HG03135 (cell line): ENCODE data around the gene RNPEPL1.

Experiments
- ATAC-seq: cut with Tn5 transposase; IDR thresholded peaks from one replicate; pipeline ENCODE4 v1.9.1; 2021; ENCODE audit warnings: mild to moderate bottlenecking, moderate library complexity; ENCODE audit not compliant: unreplicated experiment

Gene RNPEPL1

DNA sequence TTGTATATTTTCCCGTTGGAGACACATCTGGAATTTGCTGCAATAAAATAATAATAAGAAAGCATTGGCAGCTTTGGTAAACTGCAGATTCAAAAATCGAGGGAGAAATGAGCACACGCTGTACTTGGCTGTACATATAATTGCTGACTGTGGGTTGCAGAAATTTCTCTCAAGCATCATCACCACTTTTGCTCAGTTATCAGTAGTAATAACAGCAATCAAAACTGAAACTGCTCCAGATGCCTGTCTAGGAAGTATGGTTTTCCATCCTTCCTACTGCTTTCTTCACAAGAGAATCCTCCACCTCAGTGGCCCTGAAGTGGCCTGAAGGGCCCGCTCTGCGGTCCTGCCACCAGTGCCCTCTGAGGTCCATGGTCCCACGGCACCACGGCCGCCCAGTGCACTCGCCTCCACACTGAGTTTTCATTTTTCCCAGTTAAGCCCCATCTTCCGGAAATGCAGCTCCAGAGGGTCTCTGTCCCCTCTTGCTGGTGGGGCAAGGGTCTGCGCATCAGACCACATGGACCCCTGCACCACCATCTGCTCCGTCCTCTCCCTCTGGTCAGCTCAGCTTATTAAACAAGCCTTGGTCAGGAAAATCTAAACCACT, 4.2 kb upstream of the RNPEPL1 start:
- ATAC-seq: no peak

DNA sequence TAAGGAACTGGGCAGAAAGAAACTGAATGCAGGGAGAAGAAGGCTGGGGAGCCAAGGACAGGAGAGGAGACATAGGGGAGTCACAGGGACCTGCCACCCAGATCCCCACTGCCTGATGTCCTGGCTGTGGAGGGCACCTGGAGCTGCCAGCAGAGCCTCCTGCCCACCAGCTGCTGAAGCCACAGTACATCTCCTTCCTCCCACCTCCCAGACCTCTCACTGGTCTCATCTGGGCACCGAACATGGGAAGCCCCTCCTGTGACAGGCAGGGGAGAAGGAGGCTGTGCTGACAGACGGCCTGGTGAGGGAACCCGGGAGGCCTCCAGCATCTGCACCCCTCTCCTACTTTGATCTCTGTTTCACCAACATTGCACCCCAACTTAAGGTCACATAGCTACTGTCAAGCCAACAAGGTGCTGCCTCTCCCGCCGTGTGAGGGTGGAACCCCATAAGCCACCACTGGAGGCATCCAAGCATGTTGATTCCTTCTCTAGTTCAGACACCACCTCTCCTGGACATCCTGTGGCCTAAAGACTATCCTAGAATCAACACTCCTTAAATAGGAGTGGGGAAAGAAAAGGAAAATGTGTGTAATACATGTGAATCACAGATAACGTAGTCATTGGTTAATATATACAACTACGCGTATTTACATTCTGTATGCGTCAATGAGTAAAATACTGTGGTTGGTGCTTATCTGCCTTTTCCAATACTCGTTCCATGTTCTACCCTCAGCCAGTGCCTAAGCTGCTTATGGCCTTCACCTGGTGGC, 3.5 kb upstream of the RNPEPL1 start:
- no peak for ATAC-seq

DNA sequence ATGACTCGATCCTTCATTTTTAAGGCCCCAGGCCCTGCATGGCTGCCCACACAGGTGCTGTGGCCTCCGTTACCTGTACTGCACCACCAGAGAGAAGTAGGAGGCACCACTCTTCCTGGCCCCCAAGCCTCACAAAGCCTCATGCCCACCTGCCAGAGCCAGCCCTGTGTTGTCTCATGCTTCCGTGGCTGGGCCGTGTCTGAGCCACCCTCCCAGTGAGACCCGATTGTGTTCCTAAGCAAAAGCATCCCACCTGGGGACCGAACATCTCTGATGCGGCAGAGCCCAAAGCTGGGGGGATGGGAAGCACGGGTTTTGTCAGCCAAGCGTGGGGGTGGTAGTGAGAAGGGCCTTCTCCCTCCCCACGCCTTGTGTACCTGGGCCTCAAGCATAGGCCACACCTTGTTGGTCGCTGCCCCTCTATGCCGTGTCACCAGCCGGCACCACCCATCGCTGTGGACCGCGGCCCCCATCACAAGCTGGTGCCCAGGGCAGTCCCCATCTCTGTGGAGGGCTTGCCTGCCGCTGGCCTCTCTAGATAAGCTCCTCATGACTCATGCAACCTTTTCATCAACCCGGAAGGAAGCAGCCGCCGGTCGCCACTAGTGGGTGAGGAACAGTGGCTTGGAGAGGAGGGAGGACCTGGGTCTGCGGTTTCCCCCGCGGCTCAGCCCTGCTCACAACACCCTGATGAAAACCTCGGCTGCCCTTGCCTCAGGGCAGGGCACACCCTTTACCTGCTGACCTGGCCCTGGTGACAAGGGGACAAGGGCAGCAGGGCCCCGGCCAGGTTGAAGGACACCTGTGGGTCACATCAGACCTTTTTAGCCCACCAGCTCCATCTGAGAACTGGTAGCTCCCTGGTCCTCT, 2.7 kb upstream of the RNPEPL1 start:
- peak; percentile 24 for ATAC-seq

DNA sequence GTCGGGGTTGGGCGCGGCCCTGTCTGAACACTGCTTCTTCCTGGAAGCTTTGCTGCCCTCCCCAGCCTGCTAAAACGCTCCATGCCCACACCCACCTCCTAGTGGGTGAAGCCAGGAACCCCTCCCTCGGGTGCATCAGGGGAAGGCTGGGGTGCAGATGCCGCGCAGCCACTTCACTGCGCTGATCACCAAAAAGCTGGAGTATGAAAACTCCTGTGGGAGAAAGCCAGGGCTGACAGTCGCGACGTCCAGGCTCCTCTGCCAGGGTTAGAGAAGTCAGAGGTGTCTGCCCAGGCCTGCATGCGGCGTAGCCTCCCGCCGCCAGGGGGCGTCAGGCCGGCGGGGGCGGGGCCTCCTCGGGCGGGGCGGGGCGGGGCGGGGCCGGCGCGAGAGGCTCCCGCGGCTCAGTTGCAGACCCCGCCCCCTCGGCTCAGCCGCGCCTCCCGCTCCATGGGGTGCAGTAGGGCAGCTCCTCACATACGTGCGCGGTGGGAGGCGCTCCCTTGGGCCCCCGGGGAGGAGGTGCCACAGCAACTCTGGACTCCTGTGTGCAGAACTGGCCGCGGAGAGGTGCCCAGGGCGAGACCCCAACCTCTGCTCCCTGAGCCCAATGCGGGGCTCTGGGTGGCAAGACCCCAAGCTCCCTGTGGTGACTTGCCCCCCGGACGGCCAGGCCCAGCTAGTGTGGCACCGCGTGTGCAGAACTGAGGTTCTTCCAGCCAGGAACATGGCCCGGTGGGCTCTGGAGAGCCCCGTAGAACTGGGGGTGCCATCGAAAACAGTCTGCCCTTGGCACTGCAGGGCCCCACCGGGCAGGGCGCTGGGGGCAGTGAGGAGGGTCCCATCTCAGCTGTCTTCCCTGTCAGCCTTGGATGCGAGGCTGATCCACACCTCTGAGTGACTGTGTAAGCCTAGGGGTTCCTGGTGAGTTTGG, 1.8 kb upstream of the RNPEPL1 start:
- ATAC-seq: peak; percentile 46

DNA sequence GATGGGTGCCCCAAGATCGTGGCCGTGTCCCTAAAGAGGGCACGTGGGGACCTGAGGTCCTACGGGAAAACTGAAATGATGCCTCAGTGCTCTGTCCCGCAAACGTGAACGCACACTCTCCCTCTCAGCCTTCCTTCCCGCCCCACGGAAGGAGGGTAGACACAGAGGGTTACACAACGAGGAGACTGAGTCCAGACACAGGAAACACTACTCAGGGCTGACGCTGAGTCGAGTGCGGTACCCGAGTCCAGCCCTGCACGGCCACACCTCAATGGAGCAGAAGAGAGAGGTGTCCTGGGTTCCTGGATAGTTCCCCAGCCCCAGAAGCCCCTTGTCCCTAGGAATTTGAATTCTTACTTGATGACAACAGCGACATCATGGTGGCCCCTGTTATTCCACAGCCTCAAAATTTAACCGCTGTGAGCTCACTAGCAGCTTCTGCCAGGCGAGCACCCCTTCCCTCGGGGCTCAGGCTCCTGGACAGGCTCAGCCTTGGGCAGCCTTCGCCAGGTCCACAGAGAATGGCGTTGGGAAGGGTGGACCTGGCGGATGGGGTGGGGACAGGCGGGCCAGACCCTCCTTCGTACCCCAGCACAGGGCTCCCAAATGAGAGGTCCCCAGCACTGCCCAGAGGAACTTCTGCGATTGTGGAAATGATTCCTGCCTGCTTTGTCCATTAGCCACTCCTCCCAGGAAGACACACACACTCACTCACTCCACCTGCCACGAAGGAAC, 980 bp upstream of the RNPEPL1 start:
- no peak for ATAC-seq

DNA sequence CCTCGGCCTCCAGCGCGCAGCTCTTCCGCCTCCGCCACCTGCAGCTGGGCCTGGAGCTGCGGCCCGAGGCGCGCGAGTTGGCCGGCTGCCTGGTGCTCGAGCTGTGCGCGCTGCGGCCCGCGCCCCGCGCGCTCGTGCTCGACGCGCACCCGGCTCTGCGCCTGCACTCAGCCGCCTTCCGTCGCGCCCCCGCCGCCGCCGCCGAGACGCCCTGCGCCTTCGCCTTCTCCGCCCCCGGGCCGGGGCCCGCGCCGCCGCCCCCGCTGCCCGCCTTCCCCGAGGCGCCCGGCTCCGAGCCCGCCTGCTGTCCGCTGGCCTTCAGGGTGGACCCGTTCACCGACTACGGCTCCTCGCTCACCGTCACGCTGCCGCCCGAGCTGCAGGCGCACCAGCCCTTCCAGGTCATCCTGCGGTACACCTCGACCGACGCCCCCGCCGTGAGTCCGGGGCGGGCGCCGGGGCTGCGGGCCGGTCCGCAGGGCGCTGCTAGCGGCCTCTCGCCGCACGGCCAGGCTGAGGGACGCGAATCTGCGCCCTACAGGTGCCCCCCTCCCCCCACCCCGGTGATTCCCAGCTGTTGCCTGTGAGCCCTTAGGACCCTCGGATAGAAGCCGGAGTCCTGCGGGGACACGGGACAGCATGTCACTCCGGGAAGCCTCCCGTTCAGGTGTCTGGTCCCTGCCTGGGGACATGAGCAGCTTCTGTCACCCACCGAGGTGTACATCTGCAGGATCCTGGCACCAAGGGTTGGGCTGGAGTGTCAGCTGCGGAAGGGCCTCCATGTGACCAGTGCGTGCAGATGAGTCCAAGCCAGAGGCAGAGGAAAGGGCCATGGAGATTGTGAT, 616 bp downstream of the RNPEPL1 start:
- peak; percentile 20 for ATAC-seq

DNA sequence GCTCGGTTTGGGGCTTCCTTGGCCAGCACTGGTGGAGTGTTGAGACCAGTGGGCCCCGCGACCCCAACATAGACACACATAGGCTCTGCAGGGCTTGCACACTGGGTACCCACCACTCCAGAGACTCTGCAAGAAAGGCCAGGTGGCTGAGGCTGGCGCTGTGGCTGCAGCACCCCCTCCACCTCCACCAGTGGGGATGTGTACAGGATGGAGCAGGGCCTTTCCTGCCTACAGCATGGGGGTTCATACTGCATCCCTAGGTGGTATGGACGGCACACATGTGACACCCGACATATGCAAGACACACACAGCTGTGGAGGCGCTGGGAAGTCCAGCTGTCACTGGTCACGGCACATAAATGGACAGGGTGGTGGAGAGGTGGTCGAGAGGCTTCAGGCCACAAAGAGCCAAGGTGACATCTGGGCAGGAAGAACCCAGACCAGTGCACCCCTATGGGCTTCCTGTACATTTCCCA, 1.3 kb downstream of the RNPEPL1 start:
- ATAC-seq: no peak

DNA sequence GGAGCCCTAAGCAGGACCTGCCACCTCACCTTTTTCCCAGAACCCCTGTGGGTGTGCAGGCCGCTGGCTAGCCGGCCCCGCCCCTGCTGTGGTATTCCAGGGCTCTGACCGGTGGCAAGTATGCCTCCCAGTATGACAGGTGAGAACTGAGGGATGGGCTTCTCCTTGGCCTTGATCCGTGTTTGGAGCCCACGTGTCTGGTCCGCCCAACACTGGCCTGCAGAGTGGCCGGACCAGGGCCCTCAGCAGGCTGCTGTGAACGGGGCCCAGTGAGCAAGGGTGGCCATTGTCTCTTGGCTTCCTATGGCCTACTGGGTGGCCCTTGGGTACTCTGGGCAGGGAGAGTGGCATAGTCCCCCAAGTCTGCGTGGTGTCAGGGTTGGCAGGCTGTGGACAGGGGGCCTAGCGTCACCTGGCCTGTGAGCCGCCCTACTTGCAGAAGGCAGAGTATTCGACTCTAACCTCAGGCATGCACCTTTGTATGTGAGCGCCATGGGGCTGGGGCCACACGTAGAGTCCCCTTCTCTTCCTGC, 1.8 kb downstream of the RNPEPL1 start:
- ATAC-seq: no peak

DNA sequence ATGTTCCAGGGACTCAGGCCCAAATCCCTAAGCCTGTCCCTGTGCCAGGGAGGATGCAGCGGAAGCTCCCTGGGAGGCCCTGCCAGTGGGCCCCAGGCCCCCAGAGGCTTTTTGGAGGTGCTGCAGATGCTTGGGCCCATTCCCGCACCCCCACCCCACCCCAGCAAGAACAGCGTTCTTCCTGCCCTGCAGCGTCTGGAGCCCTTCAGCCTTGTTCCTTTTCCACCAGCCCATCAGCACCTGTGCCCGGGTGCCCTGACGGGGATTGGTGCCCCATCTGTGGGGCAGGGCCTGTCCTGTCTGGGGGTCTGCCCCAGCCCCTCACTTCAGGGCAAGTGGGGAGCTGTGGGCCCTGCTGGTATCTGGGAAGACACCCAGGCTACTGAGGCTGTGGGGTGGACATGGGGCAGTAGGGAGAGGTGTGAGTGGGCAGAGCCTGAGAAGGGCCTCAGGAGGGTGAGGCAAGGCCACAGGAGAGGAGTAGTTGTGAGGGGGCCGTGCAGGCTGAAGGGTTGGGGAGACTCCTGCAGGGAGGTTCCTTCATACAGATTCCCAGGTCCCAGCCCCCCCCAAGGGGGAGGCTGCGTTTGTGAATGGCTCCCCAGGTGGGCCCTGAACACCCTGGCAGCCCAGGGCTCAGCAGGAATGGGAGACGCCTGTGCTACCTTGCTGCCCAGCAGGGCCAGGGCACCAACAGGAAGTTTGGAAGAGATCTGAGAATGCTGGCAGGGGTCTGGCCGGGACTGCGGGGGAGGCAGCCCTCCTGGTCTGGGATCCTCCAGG, 2.4 kb downstream of the RNPEPL1 start:
- ATAC-seq: no peak

DNA sequence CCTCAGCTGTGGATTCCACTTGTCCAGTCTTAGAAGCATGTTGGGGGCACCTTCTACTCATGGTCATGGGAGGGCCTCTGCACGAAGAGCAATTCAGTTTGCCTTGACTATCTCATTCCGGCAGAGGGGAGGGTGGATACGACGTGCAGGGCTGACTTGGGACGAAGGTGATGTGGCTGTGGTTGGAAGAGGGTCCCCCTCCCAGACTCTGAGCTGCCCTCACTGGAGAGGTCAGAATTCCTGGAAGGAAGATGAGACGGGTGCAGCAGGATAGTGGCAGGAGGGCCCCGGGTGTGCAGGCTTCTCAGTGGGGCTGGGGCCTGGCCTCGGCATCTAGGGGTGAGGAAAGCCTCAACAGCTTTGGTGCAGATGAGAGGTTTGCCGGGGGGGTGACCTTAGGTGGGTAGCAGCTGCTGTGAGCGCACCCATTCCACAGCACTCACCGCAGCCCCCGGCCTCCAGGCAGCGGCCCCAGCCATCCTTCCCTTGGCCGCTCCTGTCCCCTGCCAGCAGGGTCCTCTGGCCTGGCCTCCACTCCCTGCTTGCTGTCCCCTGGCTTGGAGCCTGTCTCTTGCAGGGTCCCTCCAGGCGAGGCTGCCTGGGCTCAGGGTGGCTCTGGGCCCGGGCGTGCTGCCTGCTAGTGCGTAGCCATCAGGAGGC, 3.2 kb downstream of the RNPEPL1 start:
- no peak for ATAC-seq

DNA sequence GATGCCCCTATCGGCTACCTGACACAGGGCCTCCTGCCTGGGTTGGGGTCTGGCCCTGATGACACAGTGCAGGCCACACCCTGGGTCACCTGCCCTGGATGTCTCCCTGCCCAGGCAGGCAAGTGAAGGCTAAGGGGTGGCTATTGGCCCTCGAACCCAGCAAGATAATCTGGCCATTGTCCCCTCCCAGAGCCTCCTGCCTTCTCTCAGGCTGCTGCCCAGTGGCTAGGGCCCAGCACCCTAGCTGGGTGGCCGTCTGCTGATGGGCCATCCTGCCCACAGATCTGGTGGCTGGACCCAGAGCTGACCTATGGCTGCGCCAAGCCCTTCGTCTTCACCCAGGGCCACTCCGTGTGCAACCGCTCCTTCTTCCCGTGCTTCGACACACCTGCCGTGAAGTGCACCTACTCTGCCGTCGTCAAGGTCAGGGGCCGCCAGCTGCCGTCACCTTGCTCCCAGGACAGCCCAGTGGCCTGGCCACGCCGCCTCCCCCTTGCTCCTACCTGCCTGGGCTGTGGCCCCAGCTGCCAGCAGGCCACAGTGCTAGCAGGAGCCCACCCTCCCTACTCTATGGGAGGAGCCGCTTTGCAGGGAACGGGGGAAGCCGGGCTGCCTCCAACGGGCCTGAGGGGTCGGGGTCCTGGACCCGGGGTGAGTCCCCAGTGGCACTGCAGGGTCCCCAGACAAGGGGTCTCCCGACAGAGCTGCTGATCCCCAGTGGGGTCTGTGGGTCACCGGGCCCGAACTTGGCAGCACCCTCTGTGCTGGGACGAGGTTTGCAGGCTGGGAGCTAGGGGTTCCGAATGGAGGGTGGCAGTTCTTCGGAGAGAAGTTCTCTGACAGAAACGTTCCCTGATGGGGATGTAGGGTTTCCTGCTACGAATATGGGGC, 4.1 kb downstream of the RNPEPL1 start:
- ATAC-seq: no peak

DNA sequence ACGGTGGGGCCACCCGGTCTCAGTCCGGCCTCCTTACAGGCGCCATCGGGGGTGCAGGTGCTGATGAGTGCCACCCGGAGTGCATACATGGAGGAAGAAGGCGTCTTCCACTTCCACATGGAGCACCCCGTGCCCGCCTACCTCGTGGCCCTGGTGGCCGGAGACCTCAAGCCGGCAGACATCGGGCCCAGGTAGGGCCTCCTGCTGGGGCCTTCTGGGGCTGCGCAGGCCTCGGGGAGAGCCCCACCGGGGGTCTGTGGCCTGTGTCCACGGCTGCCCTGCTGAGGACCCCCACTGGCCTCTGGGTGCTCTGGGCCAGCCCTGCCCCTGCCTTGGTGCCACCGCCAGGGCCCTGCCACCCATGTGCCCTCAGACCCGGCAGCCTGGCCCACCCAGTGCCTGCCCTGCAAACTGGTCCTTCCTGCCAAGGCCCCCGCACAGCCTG, 4.8 kb downstream of the RNPEPL1 start:
- no peak for ATAC-seq

DNA sequence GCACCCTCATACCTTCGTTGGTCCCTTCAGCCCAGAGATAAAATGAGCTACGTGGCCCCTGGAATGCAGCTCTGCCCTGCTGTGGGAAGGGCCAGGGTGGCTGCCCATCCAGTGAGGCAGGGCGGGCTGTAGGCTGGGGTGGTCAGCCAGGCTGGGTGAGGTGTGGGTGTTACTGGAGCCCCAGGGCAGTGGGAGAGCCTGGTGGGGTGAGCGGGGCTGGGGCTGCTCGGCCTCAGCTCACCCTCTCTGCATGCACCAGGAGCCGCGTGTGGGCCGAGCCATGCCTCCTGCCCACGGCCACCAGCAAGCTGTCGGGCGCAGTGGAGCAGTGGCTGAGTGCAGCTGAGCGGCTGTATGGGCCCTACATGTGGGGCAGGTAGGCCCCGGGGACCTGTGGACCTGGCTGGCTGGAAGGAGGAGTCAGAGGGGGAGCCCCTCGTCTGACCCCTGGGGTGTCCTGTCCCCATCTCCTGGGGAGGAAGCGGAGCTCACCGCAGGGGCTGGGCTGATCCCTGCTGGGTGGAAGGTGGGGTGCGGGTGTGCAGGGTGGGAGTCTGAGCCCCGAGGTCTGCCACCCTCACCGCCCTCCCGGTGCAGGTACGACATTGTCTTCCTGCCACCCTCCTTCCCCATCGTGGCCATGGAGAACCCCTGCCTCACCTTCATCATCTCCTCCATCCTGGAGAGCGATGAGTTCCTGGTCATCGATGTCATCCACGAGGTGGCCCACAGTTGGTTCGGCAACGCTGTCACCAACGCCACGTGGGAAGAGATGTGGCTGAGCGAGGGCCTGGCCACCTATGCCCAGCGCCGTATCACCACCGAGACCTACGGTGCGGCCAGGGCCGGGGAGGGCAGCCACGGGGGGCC, 5.5 kb downstream of the RNPEPL1 start:
- no peak for ATAC-seq

DNA sequence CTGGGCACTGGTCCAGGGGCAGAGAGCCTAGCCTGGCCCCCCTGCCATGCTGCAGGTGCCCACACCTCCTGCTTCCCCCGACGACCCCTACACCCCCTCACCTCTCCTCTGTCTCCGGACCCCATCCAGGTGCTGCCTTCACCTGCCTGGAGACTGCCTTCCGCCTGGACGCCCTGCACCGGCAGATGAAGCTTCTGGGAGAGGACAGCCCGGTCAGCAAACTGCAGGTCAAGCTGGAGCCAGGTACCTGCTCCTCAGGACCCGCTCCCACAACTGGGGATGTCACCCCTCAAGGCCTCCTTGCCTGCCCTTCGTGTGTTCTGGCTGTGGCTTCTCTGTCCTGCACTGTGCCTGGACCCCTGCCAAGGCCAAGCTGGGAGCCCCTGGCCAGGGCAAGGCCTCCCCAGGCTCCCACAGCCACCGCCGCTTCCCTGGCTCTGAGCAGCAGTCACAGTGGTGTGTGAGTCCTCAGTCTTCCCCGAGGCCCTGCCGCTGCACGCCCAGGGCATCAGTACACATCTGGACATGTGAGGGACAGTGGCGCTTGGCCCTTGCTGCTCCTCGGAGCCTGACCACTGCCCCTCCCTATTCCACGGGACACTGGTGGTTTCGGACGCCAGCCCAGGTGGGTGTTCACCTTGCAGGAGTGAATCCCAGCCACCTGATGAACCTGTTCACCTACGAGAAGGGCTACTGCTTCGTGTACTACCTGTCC, 6.3 kb downstream of the RNPEPL1 start:
- no peak for ATAC-seq
